Measurements from ENCODE around the gene MLLT3.

Gene MLLT3

DNA sequence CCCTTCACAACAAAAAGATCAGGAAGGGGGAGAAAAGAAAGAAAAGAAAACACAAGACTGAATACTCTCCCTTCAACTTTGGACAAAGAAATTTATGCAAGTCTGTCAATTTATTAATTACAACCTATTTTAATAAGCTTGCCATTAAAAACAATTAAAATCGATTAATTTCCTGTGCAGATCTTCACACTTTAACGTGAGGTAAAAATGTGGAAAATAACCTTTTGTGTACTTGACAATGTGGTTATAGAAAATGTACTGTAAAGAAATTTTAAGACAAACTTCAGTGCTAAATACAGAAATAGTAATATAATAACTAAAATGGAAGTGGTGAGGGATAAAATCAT lies 2.7 kb upstream of the MLLT3 start:
- DNase-seq (ENCODE audit: low read depth in 2 of 2): no peak

GRCh38 chr9:20624201-20625002 lies 2.1 kb upstream of the MLLT3 start:
- no peak for DNase-seq (ENCODE audit: low read depth in 2 of 2)

DNA sequence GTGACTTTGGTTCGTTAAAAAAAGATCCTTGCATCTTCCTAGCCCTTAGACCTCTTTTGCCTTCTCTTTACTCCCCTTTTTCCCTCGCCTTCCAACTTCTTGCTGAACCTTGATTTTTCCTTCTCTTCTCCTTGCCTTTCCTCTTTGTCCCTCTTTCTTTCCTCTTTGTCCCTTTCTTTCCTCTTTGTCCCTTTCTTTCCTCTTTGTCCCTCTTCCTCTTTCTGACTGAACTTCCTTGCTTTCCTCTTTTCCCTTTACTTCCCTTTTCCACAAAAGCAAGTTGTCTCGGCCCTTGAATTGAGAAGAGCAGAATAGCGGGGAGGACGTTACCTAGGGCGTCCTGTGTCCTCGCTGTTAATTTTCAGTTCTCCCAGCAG lies 1.4 kb upstream of the MLLT3 start:
- DNase-seq (ENCODE audit: low read depth in 2 of 2): no peak

DNA sequence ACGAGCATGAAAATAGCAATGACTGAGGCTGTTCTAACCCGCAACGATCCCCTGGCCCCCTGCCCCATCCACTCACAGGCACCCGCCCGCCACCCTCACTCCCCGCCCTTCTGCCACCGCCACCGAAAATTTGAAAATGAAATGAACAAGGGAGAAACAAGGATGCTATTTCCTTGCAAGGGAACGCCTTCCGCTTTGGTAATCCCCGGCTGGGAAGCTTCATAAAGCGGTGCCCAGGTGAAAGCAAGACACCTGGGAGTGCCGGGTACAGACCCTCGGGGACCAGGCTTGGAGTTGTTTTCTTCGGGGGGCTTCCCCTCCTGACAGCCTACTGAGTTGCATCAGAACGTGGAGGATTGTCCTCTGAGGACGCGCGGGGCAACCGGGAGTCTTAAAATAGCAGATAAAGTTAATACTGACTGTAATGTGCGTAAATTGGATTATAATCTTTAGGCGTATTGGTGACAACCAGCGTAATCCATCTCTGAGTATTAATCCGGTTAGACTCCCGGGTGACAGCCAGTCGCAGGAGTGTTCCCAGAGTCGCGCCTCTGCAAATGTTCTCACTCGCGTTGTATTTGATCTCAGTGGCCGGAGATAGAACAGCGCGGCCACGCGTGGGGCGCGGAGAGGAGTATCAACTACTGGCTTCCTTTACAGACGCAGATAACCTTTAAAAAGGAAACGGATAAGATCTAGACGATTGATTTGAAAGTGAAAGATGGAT lies 885 bp upstream of the MLLT3 start:
- DNase-seq (ENCODE audit: low read depth in 2 of 2): peak; percentile 36 to 47

GRCh38 chr9:20621471-20622329 lies 599 bp downstream of the MLLT3 start:
- peak; percentile 56 to 60 for DNase-seq (ENCODE audit: low read depth in 2 of 2)

DNA sequence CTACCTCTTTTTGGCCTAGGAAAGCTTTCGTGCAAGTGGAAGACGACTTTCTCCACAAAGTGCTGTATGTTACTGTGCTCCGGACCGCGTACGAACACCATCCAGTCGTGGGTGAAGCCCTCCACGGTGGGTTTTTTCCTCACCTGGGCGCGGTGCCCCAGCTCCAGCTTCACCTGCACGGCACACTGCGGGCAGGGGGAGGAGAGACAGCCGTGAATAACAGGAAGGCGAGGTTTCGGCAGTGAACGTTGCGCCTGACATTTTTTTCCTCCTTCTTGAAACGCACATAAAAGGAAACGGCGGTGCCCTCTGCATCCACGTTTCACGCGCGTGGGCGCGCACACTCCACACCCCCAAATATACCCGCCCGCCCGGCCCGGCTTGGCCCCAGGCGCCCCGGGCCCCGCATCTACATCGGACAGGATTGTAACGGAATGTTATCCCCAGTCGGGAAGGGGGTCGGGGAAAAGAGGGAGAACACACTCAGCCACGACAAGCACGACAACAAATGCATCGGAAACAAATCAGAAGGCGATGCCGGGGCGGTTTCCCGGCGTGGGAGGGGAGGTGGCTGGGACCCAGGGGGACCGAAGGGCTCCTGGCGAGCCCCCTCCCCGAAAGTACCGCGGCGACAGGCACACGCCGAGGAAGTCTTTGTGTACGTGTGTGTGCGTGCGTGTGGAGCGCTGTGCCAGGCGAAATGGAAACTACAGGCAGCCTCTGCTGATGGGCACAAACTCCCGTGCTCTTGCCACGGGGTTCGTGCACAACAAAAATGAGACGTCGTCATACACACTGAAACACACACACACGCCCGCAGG lies 1.4 kb downstream of the MLLT3 start:
- peak; percentile 17 to 27 for DNase-seq (ENCODE audit: low read depth in 2 of 2)

DNA sequence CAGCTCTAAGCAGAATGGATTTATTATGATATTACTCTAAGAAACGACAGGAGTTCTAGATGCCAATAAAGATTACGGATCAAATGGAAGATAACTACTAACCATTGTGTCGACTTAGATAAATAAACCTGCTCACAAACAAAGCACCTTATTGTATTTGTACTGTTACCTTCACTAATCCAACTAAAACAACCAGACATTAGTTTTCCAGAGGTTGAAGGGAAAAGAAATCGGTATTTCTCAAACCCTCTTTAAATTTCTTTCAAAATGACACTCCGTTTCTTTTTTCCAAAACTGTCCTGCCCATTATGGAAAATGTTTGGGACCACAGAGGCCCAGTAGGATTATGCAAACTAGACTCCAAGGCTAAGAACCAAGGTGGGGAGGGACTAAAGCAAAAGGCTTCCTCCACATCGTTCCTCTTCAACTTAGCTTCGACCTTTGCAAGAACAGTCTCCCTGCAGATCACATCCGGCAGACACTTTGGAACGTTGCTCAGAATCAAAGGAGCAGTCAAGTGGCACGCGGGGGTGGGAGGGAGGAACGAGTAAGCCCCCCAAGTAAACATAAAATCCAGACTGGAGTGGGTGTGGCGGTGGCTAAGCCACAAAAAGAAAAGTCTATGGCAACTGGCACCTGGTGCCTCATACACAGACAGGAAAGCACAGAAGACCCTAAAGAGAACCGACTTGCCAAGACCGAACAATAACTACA lies 2.7 kb downstream of the MLLT3 start:
- no peak for DNase-seq (ENCODE audit: low read depth in 2 of 2)

DNA sequence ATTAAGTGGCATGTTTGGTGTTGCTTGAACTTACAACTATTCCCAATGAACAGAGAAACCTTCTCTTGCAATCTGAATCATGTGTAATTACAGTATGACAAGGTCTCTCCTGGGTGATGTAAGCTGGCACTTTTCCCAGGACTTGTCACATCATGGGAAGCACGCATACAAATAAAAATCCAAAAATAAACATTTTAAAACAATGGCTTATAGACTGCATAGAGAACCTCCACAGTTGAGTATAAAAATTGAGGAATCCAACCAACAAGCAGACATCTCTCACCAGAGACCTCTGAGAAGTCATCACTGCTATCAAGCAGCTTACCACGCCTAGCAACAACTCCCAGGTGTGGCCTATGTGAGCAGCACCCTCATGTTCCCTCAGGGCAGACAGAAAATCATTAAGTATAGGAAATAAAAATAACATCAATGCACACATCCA lies 3.9 kb downstream of the MLLT3 start:
- no peak for DNase-seq (ENCODE audit: low read depth in 2 of 2)

DNA sequence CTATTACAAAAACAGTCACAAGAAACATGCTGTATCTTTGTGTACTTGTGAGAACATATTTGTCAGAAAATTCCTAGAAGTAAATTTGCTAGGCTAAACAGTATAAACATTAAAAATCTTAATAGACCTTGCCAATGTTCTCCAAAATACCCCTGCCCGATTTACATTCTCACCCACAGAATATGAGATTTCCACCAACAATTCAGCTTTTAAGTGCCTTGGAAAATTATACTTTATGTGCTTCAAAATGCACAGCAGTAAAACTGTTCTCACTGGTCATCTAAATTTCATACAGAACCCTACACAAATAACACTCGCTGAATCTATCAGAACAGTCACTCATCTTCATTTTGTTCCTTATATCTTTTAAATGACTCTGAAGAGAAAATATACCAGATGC lies 5.5 kb downstream of the MLLT3 start:
- DNase-seq (ENCODE audit: low read depth in 2 of 2): no peak

DNA sequence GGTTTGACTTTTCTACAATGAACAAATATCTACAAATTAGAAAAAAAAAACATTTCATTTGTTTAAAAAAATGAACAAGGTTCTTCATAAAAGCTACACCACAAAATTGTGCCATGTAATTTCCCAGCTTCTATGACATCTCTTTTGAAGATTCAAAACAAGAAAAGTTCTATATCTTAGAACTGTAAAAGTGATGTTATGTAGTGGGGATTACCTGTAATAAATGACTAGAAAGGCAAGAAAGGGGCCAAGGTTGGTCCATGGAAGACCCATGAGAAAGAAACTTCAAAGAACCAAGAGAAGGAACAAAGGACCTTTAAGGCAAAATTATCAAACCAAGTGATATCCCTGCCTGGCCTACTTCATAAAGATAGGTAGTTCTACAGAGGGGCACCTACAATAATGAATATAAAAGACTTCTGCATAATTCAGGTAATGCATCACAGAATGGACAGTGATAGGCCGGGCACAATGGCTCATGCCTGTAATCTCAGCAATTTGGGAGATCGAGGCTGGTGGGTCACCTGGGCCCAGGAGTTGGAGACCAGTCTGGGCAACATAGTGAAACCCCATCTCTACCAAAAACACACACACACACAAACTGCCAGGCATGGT lies 7.6 kb downstream of the MLLT3 start:
- no peak for DNase-seq (ENCODE audit: low read depth in 2 of 2)

GRCh38 chr9:20611691-20612287 lies 10.5 kb downstream of the MLLT3 start:
- DNase-seq (ENCODE audit: low read depth in 2 of 2): no peak

GRCh38 chr9:20610591-20610990 lies 11.7 kb downstream of the MLLT3 start:
- no peak for DNase-seq (ENCODE audit: low read depth in 2 of 2)

GRCh38 chr9:20608582-20608981 lies 13.7 kb downstream of the MLLT3 start:
- DNase-seq (ENCODE audit: low read depth in 2 of 2): no peak

DNA sequence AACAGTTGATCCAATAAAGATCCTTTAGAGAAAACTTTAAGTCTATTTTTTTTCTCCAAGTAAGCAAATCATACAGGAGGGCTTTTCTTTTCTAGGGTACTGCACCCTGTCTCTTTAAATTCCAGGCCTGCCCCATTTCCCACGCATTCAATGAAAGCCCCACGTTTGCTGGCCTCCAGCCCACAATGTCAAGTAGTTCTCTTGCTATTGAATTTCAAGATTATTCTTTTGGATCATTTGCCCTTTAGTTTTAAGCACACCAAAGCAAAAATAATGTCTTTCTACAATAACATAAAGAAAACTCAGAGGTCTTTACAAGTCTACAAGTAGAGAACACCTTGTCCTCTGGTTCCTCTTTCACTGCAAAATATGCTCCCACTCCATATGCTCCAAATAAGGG lies 15.6 kb downstream of the MLLT3 start:
- no peak for DNase-seq (ENCODE audit: low read depth in 2 of 2)

GRCh38 chr9:20604562-20604961 lies 17.7 kb downstream of the MLLT3 start:
- DNase-seq (ENCODE audit: low read depth in 2 of 2): no peak

DNA sequence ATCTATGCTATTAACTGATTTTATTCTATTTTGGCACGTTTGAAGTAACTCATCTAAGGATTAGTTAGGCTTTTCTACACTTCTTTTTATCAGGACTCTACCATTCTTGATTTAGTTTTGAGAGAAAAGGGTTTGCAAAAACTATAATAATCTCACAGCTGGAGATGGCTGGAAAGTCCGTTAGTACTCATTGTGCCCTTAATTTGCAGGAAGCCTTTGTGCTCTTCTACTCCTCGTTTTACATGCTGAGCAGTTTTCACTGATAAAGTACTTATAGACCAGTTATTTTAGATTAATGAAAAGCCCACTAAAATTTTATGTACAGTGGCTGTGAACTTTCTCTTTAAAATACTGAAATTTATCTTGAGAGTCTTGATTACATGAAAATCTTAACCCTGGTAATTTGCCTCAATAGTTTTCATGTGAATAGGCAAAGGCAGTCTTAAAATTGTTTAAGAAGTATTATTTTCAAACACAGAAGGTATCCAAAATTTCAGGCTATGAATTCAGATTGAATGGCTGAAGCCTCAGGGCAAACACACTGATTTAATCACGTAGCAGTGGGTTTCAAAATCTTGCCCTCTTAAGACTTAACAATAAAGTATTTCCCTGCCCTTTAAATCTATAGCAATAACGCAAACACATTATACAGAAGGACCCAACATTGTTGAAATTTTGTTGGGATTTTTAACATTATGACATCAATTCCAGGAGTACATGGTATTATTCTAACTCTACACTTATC lies 18.6 kb downstream of the MLLT3 start:
- DNase-seq (ENCODE audit: low read depth in 2 of 2): no peak

- no peak for DNase-seq (ENCODE audit: low read depth in 2 of 2)
Observed at GRCh38 chr9:20601292-20601691, 21.0 kb downstream of the MLLT3 start.

- no peak for DNase-seq (ENCODE audit: low read depth in 2 of 2)
Observed at GRCh38 chr9:20599195-20599594, 23.1 kb downstream of the MLLT3 start.

DNA sequence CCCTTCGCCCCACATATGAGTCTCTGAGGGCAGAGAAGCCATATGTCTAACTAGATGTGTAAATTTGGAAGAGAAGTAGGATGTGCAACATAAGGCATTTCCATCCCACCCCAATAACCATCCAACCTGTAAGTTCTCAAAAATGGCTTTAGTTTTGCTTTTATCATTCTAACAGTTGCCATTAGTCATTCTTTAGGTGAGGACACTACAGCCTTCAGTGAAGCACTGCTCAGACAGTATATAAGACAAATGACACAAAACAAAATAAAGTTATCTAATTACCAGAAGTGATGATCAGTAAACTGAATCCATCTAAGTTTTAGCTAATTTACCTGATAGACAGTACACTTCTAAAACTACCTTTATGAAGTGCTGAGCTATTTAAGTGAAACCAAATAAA lies 23.9 kb downstream of the MLLT3 start:
- DNase-seq (ENCODE audit: low read depth in 2 of 2): no peak
